ENCODE results near the gene AQP2.

- TF ChIP-seq CTCF (conservative IDR thresholded peaks at IDR 0.05; ENCODE audit: low read length) (no peak), EZH2phosphoT487 (IDR thresholded peaks at IDR 0.05; ENCODE audit: borderline replicate concordance, low read depth, low read length) (no peak)
Measured at GRCh38 chr12:50003595-50003994, 53.1 kb downstream of the AQP2 start.
